ENCODE measurements around the gene SLC38A8.

Gene SLC38A8

DNA sequence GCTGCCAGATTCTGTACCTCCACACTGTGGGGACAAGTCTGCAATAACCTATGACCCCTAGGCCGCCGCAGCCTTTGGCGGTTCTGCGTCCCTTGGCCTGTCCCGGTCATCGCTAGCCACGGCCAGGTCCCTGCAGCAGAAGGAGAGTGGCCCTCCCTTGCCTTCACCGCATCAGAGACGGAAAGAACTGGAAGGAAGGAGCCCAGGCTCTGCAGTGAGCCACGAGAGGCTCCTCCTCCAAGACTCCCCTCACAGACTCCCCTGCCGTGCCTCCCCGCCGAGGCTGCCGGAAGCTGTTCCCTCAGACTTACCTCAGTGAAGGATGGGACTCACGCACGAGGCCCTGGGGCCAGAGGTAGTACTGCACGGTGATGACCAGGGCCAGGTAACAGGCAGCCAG lies 11.0 kb downstream of the SLC38A8 start:
- no peak for DNase-seq (ENCODE audit: low read depth in 3 of 3)

GRCh38 chr16:84029297-84030047 lies 13.1 kb downstream of the SLC38A8 start:
- no peak for DNase-seq (ENCODE audit: low read depth in 3 of 3)

GRCh38 chr16:84027625-84028024 lies 15.0 kb downstream of the SLC38A8 start:
- no peak for DNase-seq (ENCODE audit: low read depth in 3 of 3)

DNA sequence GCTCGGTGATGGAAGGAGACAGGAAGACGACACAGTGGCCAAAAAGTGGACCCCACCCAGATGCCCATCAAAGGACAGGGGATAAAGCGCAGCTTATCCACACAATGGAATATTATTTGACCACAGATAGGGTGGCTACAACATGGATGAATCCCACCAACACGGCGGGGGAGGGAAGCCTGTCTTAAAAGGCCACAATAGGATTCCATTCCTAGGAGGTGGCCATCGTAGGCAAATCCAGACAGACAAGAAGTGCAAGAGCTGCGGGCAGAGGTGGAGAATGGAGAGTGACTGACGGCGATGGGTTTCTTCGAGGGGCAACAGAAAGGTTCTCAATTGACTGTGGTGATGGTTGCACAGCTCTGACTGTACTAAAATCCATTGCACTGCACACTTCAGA lies 16.0 kb downstream of the SLC38A8 start:
- DNase-seq (ENCODE audit: low read depth in 3 of 3), result no peak

DNA sequence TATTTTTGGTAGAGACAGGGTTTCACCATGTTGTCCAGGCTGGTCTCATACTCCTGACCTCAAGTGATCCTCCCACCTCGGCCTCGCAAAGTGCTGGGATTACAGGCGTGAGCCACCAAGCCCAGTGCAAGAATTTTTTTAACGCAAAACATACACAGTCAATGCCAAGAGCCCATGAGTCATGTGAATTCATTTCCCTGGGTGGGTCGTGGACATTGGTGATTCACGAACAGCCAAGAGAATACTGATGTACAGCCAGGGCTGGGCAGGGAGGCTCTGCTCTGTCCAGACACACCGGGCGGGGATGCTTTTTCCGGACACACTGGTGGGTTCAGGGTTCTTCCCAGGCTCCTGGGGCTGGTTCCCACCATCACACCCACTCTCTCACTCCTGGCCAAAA lies 17.7 kb downstream of the SLC38A8 start:
- DNase-seq (ENCODE audit: low read depth in 3 of 3), result no peak

DNA sequence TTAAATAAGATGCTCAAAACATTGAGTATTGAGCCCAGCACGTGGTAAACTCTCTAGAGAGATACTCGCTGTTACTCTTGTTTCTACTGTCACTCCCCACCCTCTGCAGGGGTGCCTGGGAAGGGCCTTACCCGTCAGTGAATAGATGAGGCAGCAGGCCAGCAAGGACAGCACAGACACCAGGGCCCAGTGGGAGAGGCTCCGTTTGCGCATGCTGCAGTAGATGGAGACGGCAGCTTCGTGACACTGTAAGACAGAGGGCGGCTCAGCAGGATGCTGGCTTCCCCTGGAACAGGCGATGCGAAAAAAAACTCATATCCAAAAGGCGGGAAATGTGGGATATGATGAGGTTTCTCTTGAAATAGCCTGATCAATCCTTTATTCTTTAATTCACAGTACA lies 20.0 kb downstream of the SLC38A8 start:
- DNase-seq (ENCODE audit: low read depth in 3 of 3), result no peak

- DNase-seq (ENCODE audit: low read depth in 3 of 3), result no peak
These were observed 21.1 kb downstream of the SLC38A8 start for GRCh38 chr16:84021488-84021887.

DNA sequence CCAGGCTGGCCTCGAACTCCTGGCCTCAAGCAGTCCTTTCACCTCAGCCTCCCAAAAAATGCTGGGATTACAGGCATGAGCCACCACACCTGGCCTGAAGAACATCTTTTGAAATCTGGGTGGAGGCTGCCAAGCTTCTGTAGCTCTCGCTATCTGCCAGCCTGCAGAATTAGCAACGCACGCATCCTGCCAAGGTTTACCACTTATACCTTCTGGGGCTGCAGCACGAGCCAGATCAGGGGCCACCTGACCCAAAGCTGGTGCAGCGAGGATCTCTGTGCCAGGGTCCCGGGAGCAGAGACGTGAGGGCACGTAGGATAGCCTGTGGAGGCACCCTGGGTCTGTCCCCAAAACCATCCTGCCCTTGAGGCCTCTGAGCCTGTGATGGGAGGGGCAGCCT lies 22.2 kb downstream of the SLC38A8 start:
- DNase-seq (ENCODE audit: low read depth in 3 of 3), result no peak

- DNase-seq (ENCODE audit: low read depth in 3 of 3), result no peak
These were observed 23.9 kb downstream of the SLC38A8 start for GRCh38 chr16:84018710-84019109.

- no peak for DNase-seq (ENCODE audit: low read depth in 3 of 3)
These were observed 26.1 kb downstream of the SLC38A8 start for GRCh38 chr16:84016477-84016876.

GRCh38 chr16:84015399-84015798 lies 27.2 kb downstream of the SLC38A8 start:
- no peak for DNase-seq (ENCODE audit: low read depth in 3 of 3)

- DNase-seq (ENCODE audit: low read depth in 3 of 3), result no peak
These were observed 27.8 kb downstream of the SLC38A8 start for GRCh38 chr16:84014570-84015327.

GRCh38 chr16:84013787-84014569 lies 28.6 kb downstream of the SLC38A8 start:
- DNase-seq (ENCODE audit: low read depth in 3 of 3), result peak in 2 of 3 experiments; percentile 6 to 24

DNA sequence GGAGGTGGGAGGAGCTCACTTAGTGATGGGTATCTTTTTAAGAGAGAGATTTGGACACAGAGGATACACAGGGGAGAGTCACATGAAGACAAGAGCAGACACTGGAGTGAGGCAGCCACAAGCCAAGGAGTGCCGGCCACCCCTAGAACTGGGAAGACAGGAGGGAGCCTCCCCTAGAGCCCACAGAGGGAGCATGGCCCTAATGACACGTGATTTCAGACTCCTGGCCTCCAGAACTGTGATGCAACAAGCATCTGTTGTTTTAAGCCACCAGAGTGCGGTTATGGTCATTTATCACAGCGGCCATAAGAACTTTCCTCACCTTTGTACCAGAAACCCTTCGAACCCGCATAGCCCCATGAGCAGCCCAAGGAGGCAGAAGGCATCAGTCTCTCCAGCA lies 33.3 kb downstream of the SLC38A8 start:
- no peak for DNase-seq (ENCODE audit: low read depth in 3 of 3)

GRCh38 chr16:84007965-84008364 lies 34.6 kb downstream of the SLC38A8 start:
- no peak for DNase-seq (ENCODE audit: low read depth in 3 of 3)

- DNase-seq (ENCODE audit: low read depth in 3 of 3), result no peak
These were observed 35.1 kb downstream of the SLC38A8 start for GRCh38 chr16:84007520-84007919.

DNA sequence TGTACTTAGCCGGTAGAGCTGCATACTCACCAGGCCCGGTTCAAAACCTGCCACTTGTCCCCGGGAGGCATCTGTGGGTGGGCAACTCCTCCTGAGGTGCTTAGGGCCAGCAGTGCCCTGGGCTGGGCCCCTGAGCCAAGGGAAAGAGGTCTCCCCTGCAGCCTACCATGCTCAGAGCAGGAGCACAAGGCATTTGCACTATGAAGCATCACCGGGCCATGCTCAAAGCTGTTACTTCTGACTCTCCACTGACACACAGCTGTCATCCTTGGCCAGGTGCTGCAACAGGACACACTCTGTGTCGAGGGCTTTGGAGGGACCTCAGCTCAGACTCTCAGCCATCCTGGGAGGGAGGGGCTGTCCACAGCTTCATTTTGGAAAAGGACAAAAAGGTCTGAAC lies 37.2 kb downstream of the SLC38A8 start:
- DNase-seq (ENCODE audit: low read depth in 3 of 3), result no peak

DNA sequence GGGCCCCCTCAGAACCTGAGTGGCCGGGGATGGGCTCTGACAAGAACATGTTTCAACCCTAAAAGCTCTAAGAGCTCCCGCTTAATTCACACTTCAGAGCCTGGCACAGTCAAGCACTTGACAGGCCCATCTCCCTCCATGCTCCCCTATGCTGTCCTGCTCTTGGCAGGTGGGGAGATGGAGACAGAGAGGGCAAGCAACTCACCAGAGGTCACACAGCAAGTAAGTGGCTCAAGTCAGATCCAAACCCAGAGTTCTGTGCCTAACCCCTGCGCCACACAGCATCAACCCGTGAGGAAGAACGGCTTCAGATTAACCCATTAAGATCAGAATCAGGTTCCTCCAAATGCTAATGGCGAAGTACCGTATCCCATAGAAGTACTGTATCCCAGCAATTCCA lies 38.2 kb downstream of the SLC38A8 start:
- DNase-seq (ENCODE audit: low read depth in 3 of 3), result no peak

DNA sequence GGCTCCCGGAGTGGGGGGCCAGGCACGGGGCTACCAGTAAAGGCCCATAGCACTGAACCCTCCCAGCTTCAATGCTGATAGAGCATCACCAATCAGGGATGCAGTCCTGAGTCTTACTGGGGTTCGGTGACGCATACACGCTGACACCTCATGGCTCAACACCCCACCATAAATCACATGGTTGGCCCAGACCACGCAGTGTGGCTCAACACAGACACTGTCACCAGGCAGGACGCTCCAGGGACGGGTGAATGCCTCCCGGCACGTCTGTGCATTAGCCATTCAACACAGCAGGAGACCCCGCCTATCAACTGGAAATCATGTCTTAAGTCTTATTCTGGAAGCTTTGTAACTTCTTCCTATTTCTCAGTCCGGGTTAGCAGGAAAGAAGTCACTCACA lies 39.6 kb downstream of the SLC38A8 start:
- no peak for DNase-seq (ENCODE audit: low read depth in 3 of 3)

DNA sequence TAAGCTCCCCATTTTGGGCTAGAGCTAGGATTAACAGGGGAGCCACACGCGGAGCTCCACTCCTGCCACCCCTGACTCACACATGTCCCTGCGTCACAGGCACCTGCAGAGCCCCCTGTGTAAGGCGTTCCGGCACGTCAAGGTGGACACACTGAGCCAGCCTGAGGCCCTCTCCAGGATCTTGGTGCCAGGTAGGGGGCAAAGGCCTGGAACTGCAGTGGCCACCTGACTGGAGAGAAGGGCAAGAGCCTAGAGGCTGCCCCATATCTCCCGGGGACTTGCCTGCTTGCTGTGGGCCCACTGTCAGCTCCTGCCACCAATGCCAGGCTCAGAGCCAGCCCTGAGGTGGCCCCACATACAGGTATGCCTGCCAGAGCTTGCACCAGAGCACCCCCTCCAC lies 40.9 kb downstream of the SLC38A8 start:
- no peak for DNase-seq (ENCODE audit: low read depth in 3 of 3)

GRCh38 chr16:84000989-84001642 lies 41.5 kb downstream of the SLC38A8 start:
- DNase-seq (ENCODE audit: low read depth in 3 of 3), result no peak

DNA sequence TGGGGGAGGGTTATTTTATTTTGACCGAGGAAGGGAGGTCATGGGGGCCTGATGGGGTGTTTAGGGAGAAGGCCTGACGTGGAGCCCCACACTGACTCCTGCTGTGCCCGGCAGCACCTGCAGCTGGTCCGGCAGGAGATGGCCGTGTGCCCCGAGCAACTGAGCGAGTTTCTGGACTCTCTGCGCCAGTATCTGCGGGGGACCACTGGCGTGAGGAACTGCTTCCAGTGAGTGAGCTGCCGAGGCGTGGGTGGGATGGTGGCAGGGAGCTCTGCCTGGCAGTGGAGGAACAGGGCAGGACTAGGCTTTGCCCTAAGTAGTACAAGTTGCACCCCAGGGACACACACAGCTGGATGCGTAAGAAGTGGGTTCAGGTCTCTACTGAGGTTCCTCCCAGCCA lies 44.5 kb downstream of the SLC38A8 start:
- DNase-seq (ENCODE audit: low read depth in 3 of 3), result no peak

All from stimulated activated CD4-positive, alpha-beta T cell treated with anti-CD3 and anti-CD28 coated beads, TNF-alpha, amount 100 ng/mL, for 4 hours (primary cell).